Mesothelial cell of epicardium (in vitro differentiated cells): ENCODE measurements around the gene KRT3. TPM values are rescaled to one million over a fixed set of nuclear protein-coding genes. Genes with fewer than 3 reads are reported as not detected.

Experiments
- DNase-seq, 2 experiments: peaks; one replicate each; pipeline ENCODE4 v3.0.0; 2021; ENCODE audit warnings: low spot score in 2 of 2; ENCODE audit not compliant: unreplicated experiment in 2 of 2
- H3K27ac Mint-ChIP-seq: 2 replicates; pipeline ENCODE4 v1.8.0; 2021; ENCODE audit warnings: mixed read lengths
- H3K27me3 Mint-ChIP-seq: 2 replicates; pipeline ENCODE4 v1.8.0; 2021; ENCODE audit warnings: low read depth, mixed read lengths
- H3K36me3 Mint-ChIP-seq: 2 replicates; pipeline ENCODE4 v1.8.0; 2021; ENCODE audit warnings: mixed read lengths
- H3K4me1 Mint-ChIP-seq: 2 replicates; pipeline ENCODE4 v1.8.0; 2021; ENCODE audit warnings: mixed read lengths
- H3K4me3 Mint-ChIP-seq: 2 replicates; pipeline ENCODE4 v1.8.0; 2021; ENCODE audit warnings: mild to moderate bottlenecking, moderate library complexity, mixed read lengths
- H3K9me3 Mint-ChIP-seq: 2 replicates; pipeline ENCODE4 v1.8.0; 2021; ENCODE audit warnings: mixed read lengths
- total RNA-seq: library from RNA; stranded (reverse); gene quantifications from 3 replicates; pipeline ENCODE4 v1.2.1, GENCODE V29; 2021
- TF ChIP-seq, protein P1 (sequence below): fragments of 200-600 bp; sonication (generic); IDR thresholded peaks from one replicate; pipeline ENCODE4 v1.5.0; 2021; ENCODE audit warnings: antibody characterized with exemption; ENCODE audit not compliant: unreplicated experiment

Gene KRT3
- total RNA-seq, 1 donor from 2014 or later = 0.78 TPM

DNA sequence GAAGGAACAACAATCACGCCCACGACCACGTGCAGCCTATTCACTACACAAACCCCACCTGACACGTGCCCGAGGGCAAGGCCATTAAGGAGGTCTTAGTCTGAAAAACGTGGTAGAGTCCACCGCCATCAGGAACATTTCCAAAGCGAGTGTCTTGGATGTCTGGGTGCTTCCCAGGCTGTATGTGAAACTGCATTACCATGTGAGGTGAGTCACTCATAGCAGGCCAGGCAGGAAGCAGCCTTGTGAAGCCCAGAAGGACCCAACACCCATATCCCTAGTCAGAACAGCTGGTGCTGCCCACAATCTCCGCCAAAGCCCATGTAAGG, 41.5 kb upstream of the KRT3 start:
- DNase-seq = no peak
- Mint-ChIP-seq H3K4me1 (peaks cover 6% of the 10 kb centered on the region), H3K4me3 (no peak overlapping the region), H3K27me3 (peaks cover 55% of the 10 kb centered on the region), H3K9me3 (no peaks in the 10 kb centered on the region), H3K27ac (no peak overlapping the region), H3K36me3 (no peaks in the 10 kb centered on the region)
- TF ChIP-seq, protein P1, sequence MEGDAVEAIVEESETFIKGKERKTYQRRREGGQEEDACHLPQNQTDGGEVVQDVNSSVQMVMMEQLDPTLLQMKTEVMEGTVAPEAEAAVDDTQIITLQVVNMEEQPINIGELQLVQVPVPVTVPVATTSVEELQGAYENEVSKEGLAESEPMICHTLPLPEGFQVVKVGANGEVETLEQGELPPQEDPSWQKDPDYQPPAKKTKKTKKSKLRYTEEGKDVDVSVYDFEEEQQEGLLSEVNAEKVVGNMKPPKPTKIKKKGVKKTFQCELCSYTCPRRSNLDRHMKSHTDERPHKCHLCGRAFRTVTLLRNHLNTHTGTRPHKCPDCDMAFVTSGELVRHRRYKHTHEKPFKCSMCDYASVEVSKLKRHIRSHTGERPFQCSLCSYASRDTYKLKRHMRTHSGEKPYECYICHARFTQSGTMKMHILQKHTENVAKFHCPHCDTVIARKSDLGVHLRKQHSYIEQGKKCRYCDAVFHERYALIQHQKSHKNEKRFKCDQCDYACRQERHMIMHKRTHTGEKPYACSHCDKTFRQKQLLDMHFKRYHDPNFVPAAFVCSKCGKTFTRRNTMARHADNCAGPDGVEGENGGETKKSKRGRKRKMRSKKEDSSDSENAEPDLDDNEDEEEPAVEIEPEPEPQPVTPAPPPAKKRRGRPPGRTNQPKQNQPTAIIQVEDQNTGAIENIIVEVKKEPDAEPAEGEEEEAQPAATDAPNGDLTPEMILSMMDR = no peak

DNA sequence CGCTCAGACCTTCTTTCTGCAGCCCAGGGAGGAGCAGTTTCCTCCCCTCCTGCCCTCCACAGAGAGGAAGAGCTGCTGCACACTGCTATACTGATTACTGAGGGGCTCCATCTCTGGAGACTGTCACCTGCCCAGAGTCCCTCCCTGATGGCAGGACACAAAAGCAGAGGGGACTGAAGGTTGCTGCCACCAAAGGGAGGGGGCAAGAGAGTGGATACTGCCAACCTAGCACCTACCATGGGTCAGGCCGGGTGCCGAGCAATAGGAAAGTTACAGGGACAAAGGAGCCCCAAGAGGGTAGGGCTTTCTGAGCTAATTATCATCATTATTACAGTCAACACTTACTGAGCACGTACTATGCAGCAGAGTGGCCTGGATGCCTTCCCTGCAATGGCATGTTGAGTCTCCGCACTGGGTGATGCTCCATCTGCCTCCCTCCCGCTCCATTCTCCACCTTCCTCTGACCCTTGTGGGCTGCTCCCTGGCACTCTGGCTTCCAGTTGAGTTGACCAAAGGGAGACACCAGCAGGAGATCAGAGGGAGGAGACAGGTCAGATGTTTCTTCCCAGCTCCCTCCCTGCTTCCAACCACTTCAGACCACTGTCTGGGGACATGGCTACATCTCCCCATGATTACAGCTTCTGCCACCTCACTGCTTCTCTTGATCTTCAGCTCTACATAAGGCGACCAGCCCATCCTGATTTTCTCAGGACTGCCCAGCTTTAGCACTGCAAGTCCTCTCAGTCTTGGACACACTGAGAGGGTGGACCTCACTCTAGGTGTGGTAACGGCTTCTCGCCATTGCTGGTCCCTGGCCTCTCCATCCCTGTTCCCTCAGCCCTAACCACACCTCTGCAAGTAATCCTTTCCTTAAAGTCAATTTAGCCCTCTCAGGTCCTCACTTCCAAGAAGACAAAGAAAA, 40.8 kb upstream of the KRT3 start:
- no peak for DNase-seq
- TF ChIP-seq, protein P1 = no peak
- no peak overlapping the region for H3K27ac Mint-ChIP-seq
- H3K4me1 Mint-ChIP-seq = peaks cover 6% of the 10 kb centered on the region
- no peaks in the 10 kb centered on the region for H3K9me3 Mint-ChIP-seq
- H3K27me3 Mint-ChIP-seq = peaks cover 49% of the 10 kb centered on the region
- H3K36me3 Mint-ChIP-seq = no peaks in the 10 kb centered on the region
- H3K4me3 Mint-ChIP-seq = no peak overlapping the region

DNA sequence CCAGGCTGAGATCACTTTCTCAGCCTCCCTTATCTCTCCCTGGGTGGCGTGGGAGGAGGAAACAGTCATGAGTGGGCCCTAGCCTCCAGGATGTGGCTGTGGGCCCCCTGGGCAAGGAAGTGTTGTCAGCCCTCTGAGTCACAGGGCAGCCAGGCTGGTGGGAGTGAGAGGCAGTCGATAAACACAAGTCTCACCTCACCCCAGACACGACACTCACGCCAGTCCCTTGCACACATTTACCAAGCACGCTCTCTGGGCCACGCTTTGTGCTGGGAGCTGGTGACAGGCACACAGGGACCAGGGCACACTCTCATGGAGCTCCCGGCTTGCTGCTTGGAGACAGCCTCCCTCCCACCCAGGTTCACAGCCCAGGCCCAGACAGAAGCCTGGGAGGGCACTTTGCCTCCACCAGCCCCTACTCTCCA, 40.1 kb upstream of the KRT3 start:
- H3K4me1 Mint-ChIP-seq = peaks cover 6% of the 10 kb centered on the region
- DNase-seq = no peak
- no peak overlapping the region for H3K4me3 Mint-ChIP-seq
- H3K9me3 Mint-ChIP-seq = no peaks in the 10 kb centered on the region
- no peaks in the 10 kb centered on the region for H3K36me3 Mint-ChIP-seq
- H3K27me3 Mint-ChIP-seq = peaks cover 45% of the 10 kb centered on the region
- TF ChIP-seq, protein P1 = no peak
- H3K27ac Mint-ChIP-seq = no peak overlapping the region

DNA sequence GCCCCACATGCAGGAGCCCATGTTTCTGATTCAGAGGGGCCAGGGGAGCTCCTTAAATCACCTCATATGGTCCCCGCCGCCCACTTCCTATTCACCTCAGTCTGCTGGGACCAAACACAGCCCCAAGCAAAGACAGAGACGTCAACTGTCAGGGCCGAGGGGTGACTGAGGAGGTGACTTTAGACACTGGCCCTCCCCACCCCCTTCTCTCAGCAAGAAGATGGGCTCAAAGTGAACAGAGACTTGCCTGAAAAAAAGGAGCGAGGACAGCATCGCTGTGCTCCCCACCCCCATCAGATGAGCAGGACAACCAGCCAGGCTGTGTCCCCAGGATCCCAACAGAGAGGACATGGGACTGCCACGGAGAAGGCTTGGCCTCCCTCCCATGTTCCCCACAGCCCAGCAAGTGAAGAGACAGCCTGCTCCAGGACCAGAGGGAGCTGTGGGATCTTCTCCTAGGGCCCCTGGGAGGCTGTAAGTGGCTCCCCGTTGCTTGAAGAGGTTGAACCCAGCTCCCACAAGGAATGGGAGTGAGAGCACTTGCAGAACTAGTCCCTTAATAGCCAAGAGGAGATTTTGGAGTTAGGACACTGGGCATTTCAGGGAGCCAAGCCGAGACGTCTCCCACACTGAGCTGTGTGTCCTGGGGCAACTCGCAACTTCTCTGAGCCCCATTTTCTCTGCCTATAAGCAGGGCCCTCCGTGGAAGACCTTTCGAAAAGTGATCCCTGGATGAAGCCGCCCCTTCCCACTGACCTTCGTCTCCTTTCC, 39.5 kb upstream of the KRT3 start:
- peaks cover 6% of the 10 kb centered on the region for H3K4me1 Mint-ChIP-seq

DNA sequence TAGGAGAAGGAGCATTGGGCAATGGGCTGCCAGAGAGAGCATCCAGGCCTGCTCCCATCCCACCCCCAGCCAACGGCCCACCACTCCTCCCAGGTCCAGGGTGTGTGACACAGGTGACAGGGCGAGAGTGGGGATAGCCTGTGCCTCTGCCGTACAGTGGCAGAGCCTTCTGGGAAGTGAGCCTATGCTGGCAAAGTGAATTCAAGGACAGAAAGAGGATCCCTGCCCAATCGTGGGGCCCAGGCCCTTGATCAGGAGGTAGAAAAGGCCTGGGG, 38.7 kb upstream of the KRT3 start:
- H3K27me3 Mint-ChIP-seq = peaks cover 43% of the 10 kb centered on the region
- TF ChIP-seq, protein P1 = no peak
- no peaks in the 10 kb centered on the region for H3K36me3 Mint-ChIP-seq
- no peak for DNase-seq
- no peak overlapping the region for H3K4me3 Mint-ChIP-seq
- H3K27ac Mint-ChIP-seq = no peak overlapping the region
- H3K4me1 Mint-ChIP-seq = peaks cover 6% of the 10 kb centered on the region
- no peaks in the 10 kb centered on the region for H3K9me3 Mint-ChIP-seq

More for the DNA sequence above, 39.5 kb upstream of the KRT3 start:
- no peak for DNase-seq
- H3K27ac Mint-ChIP-seq = no peak overlapping the region
- H3K4me3 Mint-ChIP-seq = no peak overlapping the region
- no peaks in the 10 kb centered on the region for H3K36me3 Mint-ChIP-seq
- peaks cover 41% of the 10 kb centered on the region for H3K27me3 Mint-ChIP-seq
- TF ChIP-seq, protein P1 = no peak
- H3K9me3 Mint-ChIP-seq = no peaks in the 10 kb centered on the region
